ENCODE results near the gene PRPF6. TPM values are rescaled to one million over a fixed set of nuclear protein-coding genes. Genes with fewer than 3 reads are reported as not detected.
A peak's percentile ranks its signal among the peaks of the same experiment; 100 is the strongest.

The PRPF6 gene
- total RNA-seq, 1 experiment from 2014 or later, result 103 TPM

- ChIA-PET POLR2A (ENCODE audit: unreplicated experiment) (interaction anchor here (0.6 to 1.4 kb wide), 5 partner anchors 28 to 470 kb away, joined by 5 to 6 read pairs (median 5); partner anchors contain the start of genes ARFRP1, PRPF6 and ZGPAT), CTCF (interaction anchor here (0.7 to 1.6 kb wide), 6 partner anchors 22 to 500 kb away, joined by 3 to 8 read pairs (median 4); no protein-coding TSS in a partner anchor)
- BruUV-seq (replicated peaks), result no TSS peak
- 0 out of 2 replicates have a peak, but pooled peaks cover 4% of the 10 kb centered on the region for H4K20me1 ChIP-seq (ENCODE audit: insufficient read depth)
- 0 out of 2 replicates have a peak overlapping the region, but pooled peaks have one; percentile 97 for H2AFZ ChIP-seq
- H3K4me2 ChIP-seq, result peak overlapping the region; percentile 97
- no peak overlapping the region for H3K27ac ChIP-seq
- no peaks in the 10 kb centered on the region for H3K79me2 ChIP-seq (ENCODE audit: low read depth)
- H3K9me2 ChIP-seq (ENCODE audit: insufficient read depth), result no peaks in the 10 kb centered on the region
- TF ChIP-seq CTCF (conservative IDR thresholded peaks at IDR 0.05) (no peak), EZH2 (IDR thresholded peaks at IDR 0.05; ENCODE audit: low read depth) (no peak)
- peaks cover 13% of the 10 kb centered on the region; the same call in 1 of the 2 replicates for H3K4me1 ChIP-seq (replicated peaks; ENCODE audit: insufficient read depth)
- peaks cover 20% of the 10 kb centered on the region; the same call in 1 of the 2 replicates for H3K27me3 ChIP-seq (ENCODE audit: insufficient read depth, low read depth)
- no peak for DNase-seq
- peak overlapping the region; percentile 96 for H3K4me3 ChIP-seq
- intact Hi-C loops (cut with micrococcal nuclease; ENCODE audit: unreplicated experiment), result loop anchor here (2.0 kb wide), 1 partner anchor 25 kb away; the partner anchor contains the start of gene TCEA2
- peaks cover 25% of the 10 kb centered on the region; the same call in 1 of the 2 replicates for H3F3A ChIP-seq (ENCODE audit: insufficient read depth, low read depth)
- H3K36me3 ChIP-seq (ENCODE audit: low read depth), result no peaks in the 10 kb centered on the region
- H3K9me3 ChIP-seq (ENCODE audit: insufficient read depth, low read depth), result no peaks in the 10 kb centered on the region
These were observed 57.3 kb downstream of the PRPF6 start for GRCh38 chr20:64038224-64038564.

- Histone ChIP-seq H3K4me2 (peak overlapping the region; percentile 97), H2AFZ (peak overlapping the region; percentile 97), H4K20me1 (ENCODE audit: insufficient read depth) (0 out of 2 replicates have a peak, but pooled peaks cover 4% of the 10 kb centered on the region), H3K27me3 (ENCODE audit: insufficient read depth, low read depth) (peaks cover 20% of the 10 kb centered on the region; the same call in 1 of the 2 replicates), H3K79me2 (ENCODE audit: low read depth) (no peaks in the 10 kb centered on the region), H3K27ac (no peak overlapping the region), H3K4me1 (replicated peaks; ENCODE audit: insufficient read depth) (peaks cover 13% of the 10 kb centered on the region; the same call in 1 of the 2 replicates), H3K4me3 (peak overlapping the region; percentile 96), H3K9me3 (ENCODE audit: insufficient read depth, low read depth) (no peaks in the 10 kb centered on the region), H3K36me3 (ENCODE audit: low read depth) (no peaks in the 10 kb centered on the region), H3K9me2 (ENCODE audit: insufficient read depth) (no peaks in the 10 kb centered on the region), H3F3A (ENCODE audit: insufficient read depth, low read depth) (peaks cover 30% of the 10 kb centered on the region)
- intact Hi-C loops (cut with micrococcal nuclease; ENCODE audit: unreplicated experiment), result loop anchor here (1.0 to 2.0 kb wide), 3 partner anchors 16 to 82 kb away; partner anchors contain the start of gene TCEA2
- BruUV-seq (replicated peaks), result no TSS peak
- TF ChIP-seq CTCF (conservative IDR thresholded peaks at IDR 0.05) (peak; percentile 86), EZH2 (IDR thresholded peaks at IDR 0.05; ENCODE audit: low read depth) (no peak)
- ChIA-PET CTCF (interaction anchor here (0.7 to 1.6 kb wide), 9 partner anchors 16 to 501 kb away, joined by 3 to 8 read pairs (median 5); no protein-coding TSS in a partner anchor), POLR2A (ENCODE audit: unreplicated experiment) (interaction anchor here (0.6 to 1.4 kb wide), 5 partner anchors 27 to 471 kb away, joined by 5 to 6 read pairs (median 5); partner anchors contain the start of genes ARFRP1, PRPF6 and ZGPAT)
- peak; percentile 69 to 87 for DNase-seq
These were observed 57.8 kb downstream of the PRPF6 start for GRCh38 chr20:64038565-64039292.

All from PC-9 (cell line).